OCI-M2 (cell line): ENCODE data around the gene AVPR2.
A peak's percentile ranks its signal among the peaks of the same experiment; 100 is the strongest.

Experiments used
- DNase-seq: peaks from one replicate; lab custom pipeline; 2025; ENCODE audit not compliant: unreplicated experiment; lab: John Stamatoyannopoulos, UW

Gene AVPR2

DNA sequence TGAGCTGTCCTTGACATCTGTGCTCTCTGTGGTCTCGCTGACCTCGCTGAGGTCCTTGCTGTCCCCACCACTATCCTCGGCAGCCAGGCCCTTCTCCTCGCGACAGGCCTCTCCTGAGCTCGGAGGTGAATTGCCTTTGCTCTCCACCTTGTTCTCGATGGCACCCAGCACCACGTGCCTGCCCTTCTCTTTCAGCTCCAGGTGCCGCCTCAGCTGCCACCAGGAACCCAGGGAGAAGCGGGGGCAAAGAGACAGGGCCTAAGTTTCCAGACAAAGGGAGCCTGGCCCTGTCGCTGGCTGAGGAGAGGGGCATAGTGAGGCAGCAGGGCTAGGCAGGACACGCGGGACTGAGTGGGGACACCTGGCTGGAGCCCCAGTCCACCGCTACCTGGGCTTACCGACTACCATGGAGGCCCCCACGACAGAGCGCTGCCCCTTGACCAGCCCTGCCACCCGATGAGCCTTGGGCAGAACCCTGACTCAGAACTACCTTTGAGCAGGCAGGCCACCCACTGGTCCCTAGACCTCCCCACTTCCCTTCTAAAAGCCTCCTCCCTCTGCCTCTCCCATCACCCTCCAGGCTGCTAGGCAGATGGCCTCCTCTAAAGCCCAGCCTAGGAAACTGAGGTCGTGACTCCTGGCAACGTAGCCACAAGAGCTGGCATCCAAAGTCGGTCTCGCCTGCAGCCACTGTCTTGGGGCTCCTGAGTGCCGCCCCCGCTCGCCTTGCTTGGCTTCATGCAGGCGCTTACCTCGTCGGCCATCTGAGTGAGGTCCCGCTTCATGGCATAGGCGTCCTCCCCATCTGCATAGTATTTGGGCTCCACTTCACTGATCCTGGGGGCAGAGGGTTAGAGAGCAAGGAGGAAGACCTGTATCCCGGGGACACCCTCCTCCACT lies 25.8 kb downstream of the AVPR2 start:
- DNase-seq, result no peak

DNA sequence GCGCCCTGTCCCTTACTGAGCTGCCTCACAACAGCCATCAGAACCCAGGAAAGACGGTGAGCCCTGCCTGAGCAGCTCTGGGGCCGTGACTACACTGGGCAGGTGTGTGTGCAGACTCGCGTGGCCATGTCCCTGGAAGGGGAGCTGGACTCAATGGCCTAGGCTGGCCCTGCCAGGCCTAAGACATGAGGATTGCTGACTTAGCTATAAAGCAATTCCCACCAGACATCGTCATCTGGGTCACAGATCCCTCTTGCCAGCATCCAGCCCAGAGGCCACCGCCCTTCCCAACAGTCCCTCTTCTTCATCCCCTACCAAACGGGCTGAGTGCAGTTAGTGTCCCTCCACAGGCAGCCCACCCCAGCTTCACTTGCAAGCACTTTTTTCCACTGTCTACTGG lies 26.7 kb downstream of the AVPR2 start:
- no peak for DNase-seq

DNA sequence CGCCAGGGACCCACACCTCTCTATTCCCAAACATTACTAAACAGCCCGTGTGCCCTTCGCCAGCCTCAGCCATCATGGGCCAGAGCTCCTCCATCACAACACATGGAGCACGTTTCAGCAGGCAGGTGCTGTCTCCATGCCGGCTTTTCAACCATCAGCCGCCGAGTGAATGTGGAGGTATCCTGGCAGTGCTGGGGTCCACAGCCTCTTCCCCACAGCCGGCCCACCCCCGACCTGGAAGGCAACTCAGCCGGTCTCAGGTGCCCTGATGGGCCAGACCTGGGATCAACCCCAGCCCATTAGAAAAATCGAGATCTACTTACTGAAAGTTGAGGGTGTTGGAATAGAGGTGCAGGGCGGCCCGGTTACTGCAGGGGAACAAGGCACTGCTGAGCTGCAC lies 27.3 kb downstream of the AVPR2 start:
- no peak for DNase-seq

DNA sequence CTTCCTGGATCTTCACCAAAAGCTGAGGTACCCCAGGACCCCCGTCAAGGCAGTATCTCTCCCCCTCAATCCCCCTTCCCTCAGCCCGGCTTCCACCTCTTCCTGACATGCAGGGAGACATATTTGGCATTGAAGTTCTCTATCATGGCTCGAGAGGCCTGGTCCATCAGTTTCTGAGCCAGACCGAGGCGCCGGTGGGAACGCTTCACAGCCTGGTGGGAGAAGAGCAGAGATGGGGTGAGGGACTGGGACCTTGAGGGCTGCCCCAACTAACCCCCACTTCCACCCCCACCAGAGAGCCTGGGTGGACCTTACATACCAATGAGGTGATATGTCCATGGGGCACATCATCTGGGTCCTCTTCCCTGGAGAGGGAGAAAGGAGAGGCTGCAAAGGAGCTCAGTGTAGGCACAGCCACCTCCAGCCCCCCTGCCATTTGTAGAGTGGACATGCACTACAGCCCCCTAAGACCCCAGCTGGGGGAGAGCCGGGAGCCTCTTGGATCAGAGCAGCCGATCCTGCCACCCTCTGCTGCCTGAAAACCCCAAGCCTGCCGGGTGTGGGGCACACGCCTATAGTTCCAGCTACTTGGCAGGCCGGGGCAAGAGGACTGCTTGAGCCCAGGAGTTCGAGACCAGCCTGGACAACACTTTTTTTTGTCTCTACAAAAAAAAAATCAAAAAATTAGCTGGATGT lies 27.9 kb downstream of the AVPR2 start:
- DNase-seq, result no peak

DNA sequence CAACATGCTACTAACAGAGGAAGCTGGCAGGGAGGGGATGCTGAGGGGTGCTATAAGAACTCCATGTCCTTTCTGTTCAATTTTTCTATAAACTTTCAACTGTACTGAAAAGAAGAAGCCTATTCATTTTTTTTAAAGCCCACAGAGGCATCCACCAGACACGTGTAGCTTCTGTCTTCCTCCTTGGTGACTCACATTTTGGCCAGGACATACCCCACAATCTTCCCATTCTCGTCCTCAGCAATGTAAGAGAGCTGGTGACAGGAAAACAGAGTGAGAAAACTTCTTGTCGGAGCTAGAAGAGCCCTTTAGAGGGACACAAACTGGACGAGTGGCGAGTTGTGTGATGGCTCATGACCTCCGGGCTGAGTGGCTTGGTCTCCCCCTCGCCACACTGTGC lies 29.3 kb downstream of the AVPR2 start:
- no peak for DNase-seq

DNA sequence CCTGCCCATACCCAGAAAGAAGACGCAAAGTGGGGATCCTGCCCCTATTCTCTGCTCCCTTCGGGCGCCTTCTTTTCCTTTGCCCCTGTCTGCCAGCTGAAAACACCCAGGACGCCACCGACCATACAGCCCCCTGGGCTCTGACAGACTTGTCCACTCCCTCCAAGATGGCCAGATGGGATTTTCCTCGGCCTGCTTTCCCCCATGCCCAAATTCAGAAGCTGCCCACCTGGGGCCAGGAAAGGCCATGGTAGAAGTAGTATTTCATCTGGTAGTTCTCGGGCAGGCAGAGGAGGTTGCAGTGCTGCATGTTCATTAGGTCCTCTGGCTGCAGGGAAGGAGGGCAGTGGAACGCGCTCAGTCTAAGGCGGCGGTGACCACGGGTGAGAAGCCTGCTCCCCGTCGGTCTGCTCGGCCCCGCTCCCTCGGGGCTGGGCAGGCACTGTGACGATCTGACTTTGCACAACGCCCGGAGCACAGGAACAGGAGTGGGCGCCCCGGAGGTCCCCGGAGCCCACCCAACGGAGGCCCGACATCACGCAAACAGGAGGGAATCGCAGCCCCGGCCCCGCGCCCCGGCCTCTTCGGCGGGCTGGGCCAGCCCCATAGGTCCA lies 29.8 kb downstream of the AVPR2 start:
- no peak for DNase-seq

DNA sequence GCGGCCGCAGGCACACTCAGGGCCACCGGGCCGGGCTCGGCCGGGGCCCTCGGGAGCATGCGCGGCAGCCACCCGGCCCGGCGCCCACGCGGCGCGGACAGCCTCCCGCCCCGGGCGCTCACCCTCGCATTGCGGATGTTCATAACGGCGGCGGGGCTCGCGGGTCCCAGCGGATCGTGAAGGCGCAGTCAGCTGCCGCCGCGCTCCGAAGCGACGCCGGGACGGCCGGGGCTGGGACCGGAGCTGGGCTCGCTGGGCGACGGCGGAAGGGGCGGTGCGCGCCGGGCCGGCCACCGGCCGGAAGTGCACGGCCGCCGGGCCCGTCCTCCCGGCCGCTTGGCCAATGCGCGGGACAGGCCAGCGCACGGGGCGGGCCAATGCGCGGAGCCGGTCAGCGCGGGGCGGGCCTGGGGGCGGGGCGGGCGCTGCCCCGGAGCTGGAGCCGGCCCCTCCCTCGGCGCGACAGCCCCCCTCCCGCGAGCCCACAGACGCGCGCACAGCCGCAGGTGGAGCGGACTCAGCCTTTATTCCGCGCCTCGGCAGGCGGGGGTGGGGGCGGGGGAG lies 30.4 kb downstream of the AVPR2 start, which contains the start of gene NAA10:
Gene NAA10 (minus strand): TSS at position 276 of the 564 bp plus-strand sequence. CDS start 133 bp downstream, at position 143.
- no peak for DNase-seq

DNA sequence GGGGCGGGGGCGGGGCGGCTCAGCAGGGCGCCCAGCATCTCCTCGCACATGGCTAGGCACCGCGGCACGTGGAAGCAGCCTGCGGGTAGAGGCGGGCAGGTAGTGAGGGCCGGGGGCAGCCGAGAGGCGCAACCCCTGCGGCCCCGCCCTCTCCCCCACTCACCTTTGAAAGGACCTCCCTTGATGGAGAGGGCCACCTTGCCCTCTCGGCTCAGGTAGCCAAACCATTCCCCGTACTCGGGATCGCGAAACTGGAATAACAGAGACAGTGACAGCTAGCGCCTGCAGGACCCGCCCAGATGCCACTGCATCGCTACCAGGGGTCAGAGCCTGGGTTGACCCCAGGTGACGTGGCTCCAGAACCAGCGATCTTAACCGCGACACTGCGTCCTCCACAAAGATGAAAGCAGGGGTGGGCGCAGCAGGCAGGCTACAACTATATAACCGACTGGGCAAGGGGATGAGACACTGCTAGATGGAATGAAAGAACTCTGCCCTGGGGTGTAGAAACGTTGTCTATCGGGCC lies 30.9 kb downstream of the AVPR2 start:
- no peak for DNase-seq

DNA sequence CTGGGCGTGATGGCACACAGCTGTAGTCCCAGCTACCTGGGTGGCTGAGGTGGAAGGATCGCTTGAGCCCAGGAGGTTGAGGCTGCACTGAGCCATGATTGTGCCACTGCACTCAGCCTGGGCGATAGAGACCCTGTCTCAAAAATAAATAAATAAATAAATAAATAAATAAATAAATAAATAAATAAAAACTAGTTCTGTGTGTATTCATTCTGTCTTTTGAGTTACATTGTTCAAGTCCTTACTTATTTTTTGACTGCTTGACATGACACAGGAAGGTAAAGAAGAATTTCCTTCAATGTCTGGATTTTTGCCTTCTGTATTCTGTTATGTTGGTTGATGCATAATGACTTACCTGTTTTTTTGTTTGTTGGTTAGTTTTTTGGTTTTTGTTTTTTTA lies 32.6 kb downstream of the AVPR2 start:
- DNase-seq, result no peak

DNA sequence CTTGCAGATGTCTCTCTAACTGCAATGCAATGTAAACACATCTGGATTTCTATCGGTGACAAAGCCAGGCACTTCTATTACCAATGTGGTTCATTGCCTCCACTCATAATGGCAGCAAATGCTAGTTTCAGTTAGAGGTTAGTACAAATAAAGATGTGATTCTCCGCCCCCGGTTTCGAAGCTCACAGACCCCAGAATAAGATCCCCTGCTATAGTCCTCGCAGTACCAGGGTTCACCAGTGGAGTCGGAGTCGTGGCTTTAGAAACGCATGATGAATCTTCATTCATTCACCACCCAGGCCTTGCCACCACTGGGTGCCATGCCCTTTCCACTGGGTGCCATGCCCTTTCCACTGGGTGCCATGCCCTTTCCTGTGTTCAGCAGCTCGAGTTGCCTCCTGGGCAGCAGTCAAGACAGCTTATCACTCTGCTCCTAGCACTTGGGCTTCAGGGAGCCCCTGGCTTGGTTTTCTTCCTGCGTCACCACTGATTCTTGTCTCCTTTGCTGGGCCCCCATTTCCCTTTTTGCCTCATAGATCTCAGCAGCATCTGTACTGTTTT lies 33.8 kb downstream of the AVPR2 start:
- no peak for DNase-seq

DNA sequence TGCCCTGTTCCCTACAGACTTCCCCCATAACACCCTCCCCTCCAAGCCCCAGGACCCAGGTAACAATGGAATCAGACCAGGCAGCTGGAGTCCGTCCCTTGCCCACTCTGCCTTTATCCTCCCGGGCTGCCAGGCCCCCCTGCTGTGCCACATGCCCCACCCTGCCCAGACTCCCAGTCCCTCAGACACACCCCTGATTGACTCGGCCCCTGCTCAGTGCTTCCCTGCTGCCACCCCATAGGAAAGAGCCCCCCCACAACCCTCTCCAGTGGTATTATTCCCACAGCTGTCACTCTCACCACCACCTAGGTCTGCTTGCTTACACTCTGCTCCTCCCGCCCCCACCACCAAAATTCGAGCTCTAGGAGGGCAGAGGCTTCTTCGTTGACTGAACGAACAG lies 35.1 kb downstream of the AVPR2 start:
- DNase-seq, result no peak

DNA sequence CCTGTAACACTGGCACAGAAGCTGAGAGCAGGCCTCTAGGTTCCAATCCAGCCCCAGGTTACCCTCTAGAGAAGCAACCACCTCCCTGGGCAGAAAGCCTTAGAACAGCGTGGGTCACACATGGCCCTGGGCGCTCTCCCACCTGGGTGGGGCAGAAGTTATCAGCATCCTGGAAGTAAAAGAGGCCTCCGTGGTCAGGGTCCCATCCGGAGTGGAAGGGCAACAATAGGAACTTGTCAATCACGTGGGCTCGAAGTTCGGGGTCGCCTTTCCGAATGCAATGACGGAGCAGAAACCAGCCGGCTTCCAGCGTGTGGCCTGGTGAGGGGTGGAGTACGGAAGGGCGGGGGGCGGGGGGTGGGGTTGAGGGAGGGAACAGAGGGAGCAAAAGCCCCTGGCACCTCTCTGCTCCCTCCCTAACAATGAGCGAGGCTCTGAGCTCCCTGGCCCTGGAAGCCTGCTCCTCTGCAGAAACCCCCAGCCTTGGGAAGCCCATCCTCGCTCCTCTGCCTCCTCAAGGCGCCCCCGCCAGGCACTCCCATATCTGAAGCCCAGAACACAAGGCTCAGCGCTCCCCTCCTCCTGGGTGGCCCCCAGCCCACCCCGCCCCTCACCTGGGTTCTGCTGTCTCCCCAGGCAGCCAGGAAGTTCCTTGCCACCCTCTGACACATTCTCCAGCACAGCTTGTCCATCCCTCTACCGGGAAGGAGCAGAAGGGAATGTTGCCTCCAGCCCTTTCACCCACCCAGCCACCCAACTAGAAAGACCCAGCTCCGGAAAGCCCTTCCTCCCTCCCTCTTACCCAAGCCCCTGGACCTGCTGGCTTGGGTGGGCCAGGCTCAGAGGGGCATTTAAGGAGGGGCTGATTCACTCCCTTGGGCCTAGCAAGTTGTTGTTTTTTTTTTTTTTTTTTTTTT lies 37.1 kb downstream of the AVPR2 start:
- no peak for DNase-seq

DNA sequence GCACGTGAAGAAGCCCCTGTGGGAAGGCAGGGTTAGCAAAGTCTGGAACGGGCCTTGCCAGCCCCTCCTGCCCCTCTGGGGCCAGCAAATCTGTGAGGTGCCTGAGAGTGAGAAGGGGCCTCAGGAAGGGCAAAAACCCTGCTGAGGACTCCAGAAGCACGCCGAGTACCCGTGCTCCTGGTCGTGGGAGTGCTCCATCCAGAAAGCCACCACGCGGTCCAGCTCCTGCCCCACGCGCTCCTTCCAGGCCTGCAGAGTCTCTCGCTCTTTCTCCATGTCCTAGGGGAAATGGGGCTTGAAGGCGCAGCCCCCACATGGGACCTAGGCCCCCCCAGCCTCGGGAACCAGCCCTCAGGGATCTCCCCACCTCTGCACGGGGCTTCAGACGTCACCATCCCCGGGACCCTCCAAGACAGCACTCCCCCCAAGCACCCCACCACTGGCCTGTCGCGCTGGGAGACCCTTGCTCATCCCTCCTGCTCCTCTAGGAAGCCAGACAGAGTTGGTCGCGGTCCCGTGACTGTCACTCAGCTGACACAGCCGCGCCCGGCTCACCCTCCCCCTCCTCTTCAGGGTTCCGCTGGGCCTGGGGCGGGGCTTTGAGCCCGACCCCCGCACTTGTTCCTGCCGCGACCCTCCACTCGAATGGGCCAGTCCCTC lies 39.8 kb downstream of the AVPR2 start, which contains the start of gene RENBP:
Gene RENBP (minus strand): TSS at position 504 of the 660 bp plus-strand sequence. CDS start 33 bp downstream, at position 471.
- no peak for DNase-seq

DNA sequence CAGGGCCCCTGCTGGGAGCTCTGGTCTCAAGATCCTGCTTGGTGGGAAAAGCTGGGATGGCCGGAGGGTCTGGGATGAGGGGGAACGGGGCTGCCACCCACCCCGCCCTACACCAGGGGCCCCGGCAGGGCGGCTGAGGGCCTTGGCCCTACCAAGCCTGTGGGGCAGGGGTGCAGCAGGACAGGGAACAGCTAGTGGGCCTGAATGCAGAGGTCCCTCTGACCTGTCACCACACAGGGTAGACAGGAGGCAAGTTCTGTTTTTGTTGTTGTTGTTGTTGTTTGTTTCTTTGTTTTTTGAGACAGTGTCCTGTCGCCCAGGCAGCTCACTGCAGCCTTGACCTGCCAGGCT lies 40.3 kb downstream of the AVPR2 start:
- DNase-seq, result no peak

DNA sequence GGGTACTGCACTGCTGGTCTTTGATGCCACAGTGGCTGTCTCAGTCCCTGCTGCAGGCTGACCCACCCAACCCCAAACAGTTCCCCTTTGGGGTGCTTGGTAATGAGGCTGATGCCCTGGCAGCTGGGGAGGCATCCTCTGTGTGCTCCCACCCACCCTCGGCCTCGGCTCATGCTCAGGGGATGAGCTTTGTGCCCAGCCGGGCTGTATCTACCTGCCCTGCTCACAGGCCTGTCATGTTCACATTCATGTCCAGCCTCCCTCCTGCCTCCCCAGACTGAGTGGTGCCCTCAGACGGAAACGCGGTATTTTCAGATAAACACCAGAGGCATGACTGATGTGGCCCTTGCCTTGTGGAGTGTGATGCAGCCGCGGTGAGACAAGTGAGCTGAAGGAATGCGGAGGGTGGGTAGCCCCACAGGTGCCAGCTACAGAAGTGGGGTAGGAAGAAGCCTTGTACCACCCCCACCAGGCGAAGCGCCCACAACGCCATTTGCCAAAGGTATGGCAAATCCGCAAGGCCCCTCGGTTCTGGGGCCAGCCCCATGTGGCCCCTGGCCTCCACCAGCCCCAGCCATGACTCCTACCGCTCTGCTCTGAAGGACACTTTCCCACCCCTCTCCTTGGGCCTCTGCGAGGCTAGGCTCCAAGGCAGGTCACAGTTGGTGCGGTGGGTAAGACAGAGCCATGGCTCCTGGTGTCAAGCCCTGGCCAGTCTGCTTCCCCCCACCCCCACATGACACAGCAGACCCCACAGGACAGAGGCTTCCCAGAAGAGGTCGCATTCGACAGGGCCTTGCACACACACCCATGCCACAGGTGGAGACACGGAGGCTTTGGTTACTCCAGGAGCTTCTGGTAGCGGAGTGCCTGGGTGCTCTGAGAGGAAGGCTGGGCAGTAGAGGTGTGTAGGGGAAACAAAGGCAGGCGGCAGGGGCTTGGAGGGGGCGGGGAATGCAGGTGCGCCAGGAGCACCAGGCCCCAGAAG lies 41.8 kb downstream of the AVPR2 start:
- no peak for DNase-seq

DNA sequence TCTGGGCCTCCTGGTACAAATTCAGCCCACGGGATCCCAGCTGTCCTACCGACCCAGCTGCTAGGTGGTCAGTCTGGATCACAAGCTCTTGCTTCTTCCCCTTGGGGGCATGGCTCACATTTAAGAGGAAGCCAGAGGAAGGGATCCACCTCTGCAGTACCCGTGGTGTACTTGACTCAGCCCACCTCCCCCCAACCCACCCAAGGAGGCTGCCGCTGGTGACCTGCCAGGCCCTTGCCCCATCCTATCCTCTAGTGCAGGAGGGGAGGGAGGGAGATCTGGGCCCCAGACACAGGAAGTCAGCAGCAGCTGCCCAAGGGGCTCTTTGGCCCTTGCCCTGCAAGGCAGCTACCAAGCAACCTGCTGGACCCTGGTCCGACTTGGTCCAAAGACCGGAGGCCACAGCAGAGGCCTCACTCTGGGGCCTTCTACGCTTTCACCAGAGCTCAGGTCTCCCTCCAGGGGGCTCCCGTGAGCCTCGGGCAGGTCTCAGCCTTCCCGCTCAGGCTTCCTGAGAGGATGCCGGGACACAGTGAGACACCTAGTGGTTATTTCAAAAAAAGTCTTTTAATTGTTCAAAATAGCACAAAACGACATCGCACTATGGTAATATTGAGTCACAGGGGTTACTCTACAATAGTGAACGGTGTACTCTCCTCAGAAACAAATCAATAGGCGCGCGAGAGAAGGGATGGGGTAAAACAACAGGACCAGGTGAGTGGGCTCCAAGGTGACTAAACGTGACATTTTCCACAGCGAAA lies 42.7 kb downstream of the AVPR2 start:
- DNase-seq, result peak; percentile 10

DNA sequence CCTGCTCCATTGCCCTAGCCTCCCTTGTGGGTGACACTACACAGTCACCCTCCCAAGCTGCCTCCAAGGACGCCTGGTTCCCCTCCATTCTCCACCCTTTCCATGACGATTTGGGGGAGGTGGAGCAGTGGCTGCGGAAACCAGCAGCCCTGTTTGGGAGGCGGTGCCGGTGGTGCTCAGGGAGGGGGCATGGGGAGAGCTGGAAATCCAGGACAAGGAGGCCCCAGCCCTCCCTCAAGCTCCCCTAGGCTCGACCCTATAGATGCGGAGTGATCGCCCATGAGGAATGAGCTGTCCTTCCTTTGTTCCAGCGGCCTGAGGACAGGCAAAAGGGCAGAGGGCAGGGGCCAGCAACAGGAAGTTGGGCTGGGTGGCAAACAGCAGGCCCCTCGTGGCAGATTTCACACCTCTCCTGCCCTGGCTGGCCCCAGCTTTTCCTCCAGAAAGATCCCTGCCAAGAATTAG lies 43.6 kb downstream of the AVPR2 start:
- no peak for DNase-seq
